AG09309 (cell line): ENCODE measurements around the gene AHCY.
"Not testable (repeated sequence)": the region's sequence is repeated elsewhere in the genome, so short reads cannot be mapped to it uniquely, and the experiment has no call there.

Experiments used
- DNase-seq: peaks from one replicate; pipeline ENCODE4 v3.0.0-alpha.2; 2010; ENCODE audit warnings: low read depth
- H3K4me3 ChIP-seq: 2 replicates; pipeline ENCODE4 v1.5.1; 2011; ENCODE audit warnings: mild to moderate bottlenecking, low read depth, low read length, moderate library complexity; ENCODE audit not compliant: control insufficient read depth
- CTCF ChIP-seq: IDR thresholded peaks from 2 replicates; pipeline ENCODE4 v1.5.1; 2011; ENCODE audit warnings: mild to moderate bottlenecking, low read depth, low read length, inconsistent platforms; ENCODE audit not compliant: insufficient read depth, control insufficient read depth; ENCODE audit errors: missing control alignments

The AHCY gene

GRCh38 chr20:34243377-34243776 lies 59.8 kb downstream of the AHCY start:
- DNase-seq = no peak
- TF ChIP-seq CTCF = no peak
- no peak overlapping the region for H3K4me3 ChIP-seq

GRCh38 chr20:34242879-34243278 lies 60.3 kb downstream of the AHCY start:
- TF ChIP-seq CTCF = no peak
- DNase-seq = no peak
- H3K4me3 ChIP-seq = no peak overlapping the region

- H3K4me3 ChIP-seq, DNase-seq: not testable (repeated sequence)
Measured at GRCh38 chr20:34242015-34242414, 61.1 kb downstream of the AHCY start.

DNA sequence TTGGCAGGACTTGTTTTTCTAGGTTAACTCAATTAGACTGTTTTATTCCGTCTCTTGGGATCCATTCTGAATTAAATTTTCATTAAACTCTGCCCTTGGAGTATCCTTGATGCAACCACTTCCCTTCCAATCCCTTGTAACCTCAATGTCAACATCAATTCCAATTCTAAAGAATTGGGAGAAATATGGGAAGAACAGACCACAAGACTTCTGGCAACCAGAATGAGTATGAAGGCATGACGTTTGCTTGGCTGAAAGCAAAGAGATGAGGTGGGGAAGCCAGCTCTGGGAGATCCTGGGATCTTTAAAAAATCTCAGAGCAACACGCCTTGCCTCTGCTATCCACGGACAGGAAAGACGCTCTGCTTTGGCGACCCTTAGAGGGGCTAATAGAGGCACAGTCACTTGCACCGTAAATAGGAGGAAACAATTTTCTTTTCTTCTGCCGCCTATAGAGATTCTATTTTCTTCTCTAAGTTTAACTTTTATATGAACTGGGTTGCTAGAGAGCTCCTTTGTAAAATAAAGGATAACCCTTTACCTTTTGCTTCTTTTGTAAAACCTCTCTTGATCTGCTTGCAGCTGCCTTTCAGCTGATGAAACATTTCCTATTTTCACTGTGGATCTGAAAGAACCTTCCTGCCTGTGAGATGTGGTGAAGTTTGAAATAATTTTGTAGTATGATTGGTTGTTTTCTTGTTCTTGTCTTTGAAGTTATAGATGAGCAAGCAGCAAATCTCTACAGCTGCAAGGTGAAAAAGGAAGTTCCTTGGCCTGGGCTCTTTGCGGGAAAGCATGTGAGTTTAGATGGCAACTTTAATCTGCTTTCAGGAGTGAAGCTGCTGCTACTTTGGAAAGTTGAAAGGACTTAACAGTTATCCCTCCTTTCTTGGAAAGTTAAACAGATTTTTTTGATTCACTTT lies 62.2 kb downstream of the AHCY start, which contains the start of gene ASIP:
Gene ASIP, plus strand, starts transcription at position 731 of the 923 bp plus-strand sequence. CDS start 18,952 bp downstream, outside the sequence.
- H3K4me3 ChIP-seq = no peak within 1 kb of the TSS
- no peak for DNase-seq
- TF ChIP-seq CTCF = no peak

- no peak for TF ChIP-seq CTCF
- no peak overlapping the region for H3K4me3 ChIP-seq
Measured at GRCh38 chr20:34240121-34240520, 63.0 kb downstream of the AHCY start.

GRCh38 chr20:34237942-34238341 lies 65.2 kb downstream of the AHCY start:
- no peak for DNase-seq

More at GRCh38 chr20:34240121-34240520, 63.0 kb downstream of the AHCY start:
- no peak for DNase-seq

More at GRCh38 chr20:34237942-34238341, 65.2 kb downstream of the AHCY start:
- no peak for TF ChIP-seq CTCF
- H3K4me3 ChIP-seq = no peak overlapping the region
